Osteocyte (in vitro differentiated cells): Measurements from ENCODE around the gene PRR29. TPM values are rescaled to one million over a fixed set of nuclear protein-coding genes. Genes with fewer than 3 reads are reported as not detected.

Experiments used
- DNase-seq: peaks from one replicate; pipeline ENCODE4 v3.0.0; 2021; ENCODE audit warnings: mixed read lengths; ENCODE audit not compliant: unreplicated experiment; ENCODE audit errors: extremely low spot score
- H3K27ac Mint-ChIP-seq: one replicate; pipeline ENCODE4 v1.8.0; 2021; ENCODE audit warnings: mild to moderate bottlenecking, mixed read lengths; ENCODE audit not compliant: unreplicated experiment
- H3K27me3 Mint-ChIP-seq: one replicate; pipeline ENCODE4 v1.8.0; 2021; ENCODE audit warnings: mixed read lengths; ENCODE audit not compliant: unreplicated experiment
- H3K36me3 Mint-ChIP-seq: one replicate; pipeline ENCODE4 v1.8.0; 2021; ENCODE audit warnings: mixed read lengths; ENCODE audit not compliant: unreplicated experiment
- H3K4me1 Mint-ChIP-seq: one replicate; pipeline ENCODE4 v1.8.0; 2021; ENCODE audit warnings: mixed read lengths; ENCODE audit not compliant: unreplicated experiment
- H3K4me3 Mint-ChIP-seq: one replicate; pipeline ENCODE4 v1.8.0; 2021; ENCODE audit warnings: mild to moderate bottlenecking, moderate library complexity, mixed read lengths; ENCODE audit not compliant: unreplicated experiment
- H3K9me3 Mint-ChIP-seq: one replicate; pipeline ENCODE4 v1.8.0; 2021; ENCODE audit warnings: mixed read lengths; ENCODE audit not compliant: unreplicated experiment
- total RNA-seq: library from RNA; stranded (reverse); gene quantifications from 2 replicates; pipeline ENCODE4 v1.2.1, GENCODE V29; 2021
- TF ChIP-seq, protein P1 (sequence below): fragments of 200-600 bp; sonication (generic); IDR thresholded peaks from 2 replicates; pipeline ENCODE4 v1.5.0; 2021; ENCODE audit warnings: antibody characterized with exemption, mild to moderate bottlenecking, moderate library complexity

PRR29 gene
- total RNA-seq, 1 donor from 2014 or later, result not detected

DNA sequence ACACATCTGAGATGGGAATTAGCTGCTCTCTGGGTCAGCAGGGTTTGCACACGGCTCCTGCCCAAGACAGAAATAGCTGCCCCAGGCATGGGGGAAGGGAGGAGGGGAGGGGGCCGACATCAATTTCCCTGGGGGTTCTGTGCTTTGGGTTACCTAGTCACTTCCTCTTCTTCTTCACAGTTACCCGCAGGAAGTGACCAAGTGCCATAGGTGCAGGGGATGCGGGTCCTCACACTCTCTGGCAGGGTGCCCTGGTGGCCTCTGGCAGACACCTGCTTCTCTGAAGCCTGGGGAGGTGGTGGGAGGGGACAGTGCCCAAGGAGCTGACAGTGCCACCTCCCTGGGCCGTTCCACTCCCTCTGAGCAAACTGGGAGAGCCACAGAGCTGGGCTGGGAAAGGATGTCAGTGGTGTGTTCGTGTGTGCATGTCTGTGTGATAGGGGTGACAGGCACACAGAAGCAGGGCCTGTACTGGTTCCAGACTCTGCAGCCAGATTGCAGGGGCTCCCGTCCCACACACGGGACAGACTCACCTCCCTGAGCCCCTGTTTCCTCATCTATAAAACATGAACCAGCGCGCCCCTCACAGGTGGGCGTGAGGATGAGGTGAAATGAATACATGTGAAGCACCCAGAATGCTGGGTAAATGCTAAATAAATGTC is 43.6 kb upstream of the PRR29 start:
- Mint-ChIP-seq H3K36me3 (no peaks in the 10 kb centered on the region), H3K4me3 (no peak overlapping the region), H3K27ac (no peak overlapping the region), H3K4me1 (no peaks in the 10 kb centered on the region), H3K27me3 (peaks cover 15% of the 10 kb centered on the region), H3K9me3 (no peaks in the 10 kb centered on the region)
- no peak for DNase-seq
- TF ChIP-seq, protein P1, sequence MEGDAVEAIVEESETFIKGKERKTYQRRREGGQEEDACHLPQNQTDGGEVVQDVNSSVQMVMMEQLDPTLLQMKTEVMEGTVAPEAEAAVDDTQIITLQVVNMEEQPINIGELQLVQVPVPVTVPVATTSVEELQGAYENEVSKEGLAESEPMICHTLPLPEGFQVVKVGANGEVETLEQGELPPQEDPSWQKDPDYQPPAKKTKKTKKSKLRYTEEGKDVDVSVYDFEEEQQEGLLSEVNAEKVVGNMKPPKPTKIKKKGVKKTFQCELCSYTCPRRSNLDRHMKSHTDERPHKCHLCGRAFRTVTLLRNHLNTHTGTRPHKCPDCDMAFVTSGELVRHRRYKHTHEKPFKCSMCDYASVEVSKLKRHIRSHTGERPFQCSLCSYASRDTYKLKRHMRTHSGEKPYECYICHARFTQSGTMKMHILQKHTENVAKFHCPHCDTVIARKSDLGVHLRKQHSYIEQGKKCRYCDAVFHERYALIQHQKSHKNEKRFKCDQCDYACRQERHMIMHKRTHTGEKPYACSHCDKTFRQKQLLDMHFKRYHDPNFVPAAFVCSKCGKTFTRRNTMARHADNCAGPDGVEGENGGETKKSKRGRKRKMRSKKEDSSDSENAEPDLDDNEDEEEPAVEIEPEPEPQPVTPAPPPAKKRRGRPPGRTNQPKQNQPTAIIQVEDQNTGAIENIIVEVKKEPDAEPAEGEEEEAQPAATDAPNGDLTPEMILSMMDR, result no peak

DNA sequence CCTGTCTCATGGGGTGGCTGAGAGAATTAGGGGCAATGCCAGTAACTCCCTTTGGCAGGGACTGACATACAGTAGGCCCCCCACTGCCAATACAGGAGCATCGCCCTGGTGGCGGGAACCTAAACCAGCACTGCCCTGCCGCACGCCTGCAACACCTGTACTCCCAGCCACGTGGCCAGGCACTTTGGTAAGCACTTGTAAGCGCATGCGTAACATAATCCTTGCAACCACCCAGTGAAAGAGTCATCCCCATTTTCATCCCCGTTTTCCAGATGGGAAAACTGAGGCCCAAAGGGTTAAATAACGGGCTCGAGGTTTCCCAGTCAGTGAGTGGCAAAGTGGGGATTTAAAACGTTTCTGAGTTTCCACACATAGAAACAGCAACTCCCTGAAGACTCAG is 42.9 kb upstream of the PRR29 start:
- H3K9me3 Mint-ChIP-seq, result no peaks in the 10 kb centered on the region
- H3K4me3 Mint-ChIP-seq, result no peak overlapping the region
- H3K27ac Mint-ChIP-seq, result no peak overlapping the region
- peaks cover 17% of the 10 kb centered on the region for H3K27me3 Mint-ChIP-seq
- TF ChIP-seq, protein P1, result no peak
- no peaks in the 10 kb centered on the region for H3K4me1 Mint-ChIP-seq
- no peaks in the 10 kb centered on the region for H3K36me3 Mint-ChIP-seq
- no peak for DNase-seq

DNA sequence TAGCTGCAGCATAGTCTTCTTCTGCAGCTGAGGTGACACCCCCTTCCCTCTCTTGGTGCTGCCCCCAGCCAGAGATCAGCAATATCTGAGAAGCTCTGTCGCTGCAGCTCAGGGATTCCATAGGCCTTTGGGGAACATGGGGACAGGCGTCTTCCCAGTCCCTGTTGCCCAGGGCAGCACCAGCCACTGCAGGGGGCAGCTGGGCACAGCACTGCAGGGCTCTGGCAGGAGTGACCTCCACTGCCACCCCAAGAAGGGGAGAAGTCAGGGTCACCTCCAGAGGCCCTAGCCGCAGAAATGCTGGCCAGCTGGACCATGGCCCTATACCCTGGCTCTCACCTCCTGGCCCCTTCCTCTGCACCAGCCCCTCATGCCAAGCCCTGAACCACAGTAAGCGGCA is 42.4 kb upstream of the PRR29 start:
- Mint-ChIP-seq H3K4me1 (no peaks in the 10 kb centered on the region), H3K36me3 (no peaks in the 10 kb centered on the region), H3K4me3 (no peak overlapping the region), H3K27ac (no peak overlapping the region), H3K27me3 (peaks cover 16% of the 10 kb centered on the region), H3K9me3 (no peaks in the 10 kb centered on the region)
- TF ChIP-seq, protein P1, result no peak
- DNase-seq, result no peak

DNA sequence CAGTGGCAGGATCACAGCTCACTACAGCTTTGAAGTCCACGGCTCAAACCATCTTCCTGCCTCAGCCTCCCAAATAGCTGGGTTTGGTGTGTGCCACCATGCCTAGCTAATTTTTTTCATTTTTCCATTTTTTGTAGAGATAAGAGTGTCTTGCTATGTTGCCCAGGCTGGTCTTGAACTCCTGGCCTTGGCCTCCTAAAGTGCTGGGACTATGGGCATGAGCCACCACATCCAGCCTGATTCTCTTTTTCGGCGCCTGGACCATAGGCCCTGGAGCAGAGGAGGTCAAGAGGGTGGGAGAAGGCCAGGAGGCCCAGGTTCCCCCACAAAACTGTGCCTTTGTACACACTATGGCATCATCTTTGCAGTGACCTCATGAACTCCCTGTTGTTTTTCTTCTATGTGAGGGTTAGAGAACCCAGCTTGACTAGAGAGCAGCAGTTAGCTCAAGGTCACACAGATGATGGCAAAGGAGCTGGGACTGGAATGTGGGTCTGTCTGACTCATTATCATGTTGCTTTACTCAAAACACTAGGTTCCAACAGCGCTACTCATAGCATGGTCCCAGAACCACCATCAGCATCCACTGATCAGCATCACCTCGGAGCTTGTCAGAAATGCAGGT is 41.7 kb upstream of the PRR29 start:
- no peaks in the 10 kb centered on the region for H3K36me3 Mint-ChIP-seq
- H3K4me1 Mint-ChIP-seq, result no peaks in the 10 kb centered on the region
- H3K27me3 Mint-ChIP-seq, result peaks cover 12% of the 10 kb centered on the region
- TF ChIP-seq, protein P1, result no peak
- no peak overlapping the region for H3K27ac Mint-ChIP-seq
- no peak for DNase-seq
- H3K9me3 Mint-ChIP-seq, result no peaks in the 10 kb centered on the region
- H3K4me3 Mint-ChIP-seq, result no peak overlapping the region

DNA sequence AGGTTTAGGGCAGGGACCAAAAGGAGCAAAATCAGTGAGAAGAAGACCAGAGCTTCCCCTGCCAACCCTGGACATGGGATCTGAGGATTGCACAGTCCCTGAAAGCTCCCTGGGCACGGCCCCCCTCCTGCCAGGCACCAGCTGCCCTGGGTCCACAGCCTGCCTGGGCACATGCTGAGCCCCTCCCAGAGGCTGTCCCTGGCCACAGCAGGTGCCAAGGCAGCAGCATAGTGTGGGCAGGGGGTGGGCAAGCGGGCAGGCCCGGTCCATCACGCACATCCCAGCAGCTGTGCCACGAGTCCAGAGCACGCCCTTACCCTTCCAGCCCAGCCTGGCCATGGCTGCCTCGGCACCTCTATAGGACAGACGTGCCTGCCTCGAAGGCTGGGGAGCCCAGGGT is 38.1 kb upstream of the PRR29 start:
- peaks cover 10% of the 10 kb centered on the region for H3K27me3 Mint-ChIP-seq
- TF ChIP-seq, protein P1, result no peak
- DNase-seq, result no peak
- H3K4me3 Mint-ChIP-seq, result no peak overlapping the region
- H3K4me1 Mint-ChIP-seq, result no peaks in the 10 kb centered on the region
- no peaks in the 10 kb centered on the region for H3K9me3 Mint-ChIP-seq
- no peak overlapping the region for H3K27ac Mint-ChIP-seq
- H3K36me3 Mint-ChIP-seq, result no peaks in the 10 kb centered on the region
